Testis (tissue), 3 donors: ENCODE results near the gene SPIRE1. TPM values are rescaled to one million over a fixed set of nuclear protein-coding genes. Genes with fewer than 3 reads are reported as not detected.
A peak's percentile ranks its signal among the peaks of the same experiment; 100 is the strongest.

Source experiments
- DNase-seq: peaks from one replicate; pipeline ENCODE4 v3.0.0-alpha.2; 2019
- H3K27ac ChIP-seq, 2 donors: fragments of 200-600 bp; sonication (generic); one replicate each; pipeline ENCODE4 v1.5.1; 2019
- H3K27me3 ChIP-seq: fragments of 200-600 bp; sonication (generic); one replicate; pipeline ENCODE4 v1.5.1; 2019
- H3K36me3 ChIP-seq: fragments of 200-600 bp; sonication (generic); one replicate; pipeline ENCODE4 v1.5.1; 2017; ENCODE audit warnings: low read depth; ENCODE audit errors: missing control alignments
- H3K4me1 ChIP-seq: fragments of 200-600 bp; sonication (generic); one replicate; pipeline ENCODE4 v1.5.1; 2019
- H3K4me3 ChIP-seq, 2 donors: fragments of 200-600 bp; sonication (generic); one replicate each; pipeline ENCODE4 v1.5.1; 2017 to 2019
- H3K9me3 ChIP-seq: fragments of 200-600 bp; sonication (generic); one replicate; pipeline ENCODE4 v1.5.1; 2017
- POLR2A ChIP-seq: fragments of 450-650 bp; IDR thresholded peaks from one replicate; pipeline ENCODE4 v1.6.1; 2017; ENCODE audit warnings: antibody characterized with exemption, mild to moderate bottlenecking, moderate library complexity
- WGBS, 2 donors: methylation state at CpG; one replicate each; pipeline ENCODE4 v1.1.5; 2018; 5-methylcytosine and 5-hydroxymethylcytosine counted together
- intact Hi-C: fragments of 100-400 bp; cut with DNase I; formaldehyde crosslinking; loops from one replicate; pipeline ENCODE4 v1.15.1; 2023; ENCODE audit warnings: low total_unique reads
- polyA plus RNA-seq: library from polyadenylated mRNA; stranded (reverse); fragments of 350-450 nt; fragmentation: Illumina TruSeq; extraction: RNeasy Lipid Tissue Mini Kit (QIAGEN cat#74804); gene quantifications from one replicate; pipeline ENCODE4 v1.2.3, GENCODE V29; 2014; ENCODE audit warnings: low read depth, low replicate concordance; ENCODE audit not compliant: insufficient read depth
- total RNA-seq, 2 donors: library from RNA; depleted of rRNA; stranded (reverse); fragments of >200 nt; gene quantifications; one replicate each; pipeline ENCODE4 v1.2.3, GENCODE V29; 2016
- TF ChIP-seq, protein P1 (sequence below), 3 experiments: fragments of 450-650 bp in 2 of 3; fragments of 200-600 bp in 1 of 3; sonication (generic) in 1 of 3; IDR thresholded peaks; one replicate each; pipeline ENCODE4 v1.5.1; 2016 to 2019; ENCODE audit warnings: antibody characterized with exemption in 3 of 3, mild to moderate bottlenecking in 2 of 3, moderate library complexity in 1 of 3

Gene SPIRE1
- total and polyA plus RNA-seq, 3 donors from 2014 or later: 46.8 to 83.5 (median 67.6) TPM

DNA sequence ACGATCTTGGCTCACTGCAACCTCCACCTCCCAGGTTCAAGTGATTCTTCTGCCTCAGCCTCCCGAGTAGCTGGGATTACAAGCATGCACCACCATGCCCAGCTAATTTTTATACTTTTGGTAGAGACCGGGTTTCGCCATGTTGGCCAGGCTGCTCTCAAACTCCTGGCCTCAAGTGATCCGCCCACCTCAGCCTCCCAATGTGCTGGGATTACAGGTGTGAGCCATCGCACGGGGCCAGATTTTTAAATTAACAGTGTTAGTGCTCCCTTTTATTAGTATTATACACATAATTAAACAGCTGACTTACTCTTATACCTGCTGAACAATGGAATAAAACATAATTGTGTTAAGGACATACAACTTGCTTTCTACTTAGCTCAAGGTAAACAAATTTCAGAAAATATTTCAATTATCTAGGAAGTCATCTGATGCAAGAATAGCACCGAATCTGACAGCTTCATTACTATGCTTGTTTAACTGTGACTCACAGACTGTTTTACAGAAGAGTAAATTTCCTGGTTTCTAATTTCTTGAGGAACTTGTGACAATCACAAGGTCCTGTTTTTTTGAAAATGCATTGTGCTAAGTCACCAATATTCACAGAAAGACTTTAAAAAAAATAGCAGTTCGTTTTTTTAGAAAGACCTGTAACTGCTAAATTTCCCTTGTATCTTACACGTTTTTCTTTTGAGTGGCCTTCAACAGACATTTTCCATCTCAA is 51.2 kb downstream of the SPIRE1 start:
- no peak for DNase-seq
- intact Hi-C loops: no loop called here
- Histone ChIP-seq H3K4me1 (no peaks in the 10 kb centered on the region), H3K36me3 (no peaks in the 10 kb centered on the region), H3K27ac (peak overlapping the region in 1 of 2 donors; percentile 39), H3K27me3 (no peaks in the 10 kb centered on the region), H3K9me3 (no peaks in the 10 kb centered on the region), H3K4me3 (no peak overlapping the region)
- WGBS, 2 donors: 80 to 82% methylated on average over 10 of the region's 10 CpGs
- TF ChIP-seq POLR2A: no peak
- TF ChIP-seq, protein P1, sequence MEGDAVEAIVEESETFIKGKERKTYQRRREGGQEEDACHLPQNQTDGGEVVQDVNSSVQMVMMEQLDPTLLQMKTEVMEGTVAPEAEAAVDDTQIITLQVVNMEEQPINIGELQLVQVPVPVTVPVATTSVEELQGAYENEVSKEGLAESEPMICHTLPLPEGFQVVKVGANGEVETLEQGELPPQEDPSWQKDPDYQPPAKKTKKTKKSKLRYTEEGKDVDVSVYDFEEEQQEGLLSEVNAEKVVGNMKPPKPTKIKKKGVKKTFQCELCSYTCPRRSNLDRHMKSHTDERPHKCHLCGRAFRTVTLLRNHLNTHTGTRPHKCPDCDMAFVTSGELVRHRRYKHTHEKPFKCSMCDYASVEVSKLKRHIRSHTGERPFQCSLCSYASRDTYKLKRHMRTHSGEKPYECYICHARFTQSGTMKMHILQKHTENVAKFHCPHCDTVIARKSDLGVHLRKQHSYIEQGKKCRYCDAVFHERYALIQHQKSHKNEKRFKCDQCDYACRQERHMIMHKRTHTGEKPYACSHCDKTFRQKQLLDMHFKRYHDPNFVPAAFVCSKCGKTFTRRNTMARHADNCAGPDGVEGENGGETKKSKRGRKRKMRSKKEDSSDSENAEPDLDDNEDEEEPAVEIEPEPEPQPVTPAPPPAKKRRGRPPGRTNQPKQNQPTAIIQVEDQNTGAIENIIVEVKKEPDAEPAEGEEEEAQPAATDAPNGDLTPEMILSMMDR (IDR thresholded peaks at IDR 0.05): no peak

DNA sequence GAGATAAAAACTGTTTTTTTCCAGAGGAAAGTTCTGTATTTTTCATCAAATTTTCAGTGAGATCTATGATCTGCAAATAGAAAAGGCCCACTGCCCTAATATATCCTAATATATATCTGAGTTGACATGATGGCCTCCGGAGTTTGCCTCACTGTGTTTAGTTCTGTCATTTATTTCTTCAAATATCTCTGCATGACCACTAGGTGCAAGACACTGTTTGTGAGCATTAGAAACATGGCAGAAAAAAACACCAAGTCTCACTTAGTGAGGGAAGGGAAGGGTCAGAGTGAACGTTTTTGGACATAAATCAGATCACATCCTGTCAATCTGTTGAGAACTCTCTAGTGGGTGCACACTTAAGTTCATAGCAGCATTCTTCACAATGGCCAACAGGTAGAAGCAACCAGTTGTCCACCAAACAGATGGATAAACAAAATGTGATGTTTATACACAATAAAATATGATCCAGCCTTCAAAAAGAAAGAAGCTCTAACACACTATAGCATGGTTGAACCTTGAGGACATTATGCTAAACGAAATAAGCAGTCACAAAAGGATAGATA is 53.4 kb downstream of the SPIRE1 start:
- TF ChIP-seq POLR2A: no peak
- TF ChIP-seq, protein P1 (IDR thresholded peaks at IDR 0.05): peak in 1 of 3 experiments; percentile 12
- no peak for DNase-seq
- Histone ChIP-seq H3K27ac (no peak overlapping the region), H3K36me3 (no peaks in the 10 kb centered on the region), H3K27me3 (no peaks in the 10 kb centered on the region), H3K4me1 (no peaks in the 10 kb centered on the region), H3K9me3 (no peaks in the 10 kb centered on the region), H3K4me3 (no peak overlapping the region)
- WGBS, 2 donors: 75 to 77% methylated on average over 3 of the region's 3 CpGs
- intact Hi-C loops: no loop called here

DNA sequence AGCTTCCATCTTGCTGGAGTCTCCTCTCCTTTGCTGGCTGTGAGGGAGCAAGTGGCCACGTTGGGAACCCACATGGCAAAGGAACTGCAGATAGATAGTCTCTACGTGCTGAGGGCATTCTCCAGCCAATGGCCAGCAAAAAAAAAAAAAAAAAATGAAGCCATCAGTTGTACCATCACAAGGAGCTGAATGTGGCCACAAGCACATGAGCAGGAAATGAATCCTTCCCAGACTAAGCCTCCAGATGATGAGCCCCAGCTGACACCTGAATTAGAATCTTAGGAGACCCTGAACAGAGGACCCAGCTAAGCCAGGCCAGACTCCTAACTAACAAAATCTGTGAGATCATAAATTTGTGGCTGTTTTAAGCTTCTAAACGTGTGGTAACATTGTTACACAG is 57.9 kb downstream of the SPIRE1 start:
- 59 to 65% methylated on average over 3 of the region's 3 CpGs for WGBS, 2 donors
- Histone ChIP-seq H3K27ac (no peak overlapping the region), H3K9me3 (no peaks in the 10 kb centered on the region), H3K36me3 (no peaks in the 10 kb centered on the region), H3K4me1 (no peaks in the 10 kb centered on the region), H3K27me3 (no peaks in the 10 kb centered on the region), H3K4me3 (no peak overlapping the region)
- no peak for DNase-seq
- intact Hi-C loops: no loop called here
- TF ChIP-seq, protein P1 (IDR thresholded peaks at IDR 0.05): no peak
- no peak for TF ChIP-seq POLR2A

DNA sequence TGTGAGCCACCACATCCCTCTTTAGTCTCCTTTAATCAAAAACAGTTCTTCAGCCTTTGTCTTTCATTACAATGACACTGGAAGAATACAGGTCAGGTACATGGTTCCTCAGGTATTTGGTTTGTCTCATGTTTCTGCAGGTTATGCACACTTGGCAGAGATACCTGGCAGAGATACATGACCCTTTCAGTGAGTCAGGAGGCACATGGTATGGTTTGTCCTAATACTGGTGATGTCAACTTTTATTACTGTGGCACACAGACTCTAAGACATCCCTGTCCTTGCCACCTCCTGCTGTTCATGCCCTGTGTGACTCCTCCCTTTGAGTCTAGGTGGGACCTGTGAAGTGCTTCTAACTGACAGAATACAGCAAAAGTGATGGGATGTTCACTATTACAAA is 58.4 kb downstream of the SPIRE1 start:
- Histone ChIP-seq H3K9me3 (no peaks in the 10 kb centered on the region), H3K27ac (no peak overlapping the region), H3K4me1 (no peaks in the 10 kb centered on the region), H3K36me3 (no peaks in the 10 kb centered on the region), H3K27me3 (no peaks in the 10 kb centered on the region), H3K4me3 (no peak overlapping the region)
- TF ChIP-seq, protein P1 (IDR thresholded peaks at IDR 0.05): no peak
- DNase-seq: no peak
- intact Hi-C loops: no loop called here
